GM12865 (cell line): ENCODE data around the gene NCOA7.
A peak's percentile ranks its signal among the peaks of the same experiment; 100 is the strongest.
"Not testable (repeated sequence)": the region's sequence is repeated elsewhere in the genome, so short reads cannot be mapped to it uniquely, and the experiment has no call there.

Experiments used
- DNase-seq: peaks from one replicate; pipeline ENCODE4 v3.0.0; 2010; ENCODE audit warnings: low read depth
- H3K4me3 ChIP-seq: 2 replicates; pipeline ENCODE4 v1.5.1; 2011; ENCODE audit warnings: mild to moderate bottlenecking, low read depth, low read length, control low read depth
- CTCF ChIP-seq: IDR thresholded peaks from 2 replicates; pipeline ENCODE4 v1.5.1; 2011; ENCODE audit warnings: low read length, control low read depth, low read depth, inconsistent platforms; ENCODE audit not compliant: insufficient read depth; ENCODE audit errors: missing control alignments

NCOA7 gene

GRCh38 chr6:125926711-125927110, 136.0 kb downstream of the NCOA7 start:
- DNase-seq, result no peak
- H3K4me3 ChIP-seq, result no peak overlapping the region
- TF ChIP-seq CTCF, result no peak

- no peak overlapping the region for H3K4me3 ChIP-seq
- DNase-seq, result no peak
- TF ChIP-seq CTCF, result no peak
Measured at GRCh38 chr6:125927761-125928160, 137.0 kb downstream of the NCOA7 start.

GRCh38 chr6:125930765-125931418, 140.1 kb downstream of the NCOA7 start:
- no peak overlapping the region for H3K4me3 ChIP-seq
- TF ChIP-seq CTCF, result no peak
- no peak for DNase-seq

GRCh38 chr6:125931733-125932450, 141.1 kb downstream of the NCOA7 start:
- TF ChIP-seq CTCF, result no peak
- peak; percentile 63 for DNase-seq

GRCh38 chr6:125932451-125932795, 141.7 kb downstream of the NCOA7 start:
- no peak for TF ChIP-seq CTCF
- DNase-seq, result no peak
- H3K4me3 ChIP-seq, result no peak overlapping the region

More at GRCh38 chr6:125931733-125932450, 141.1 kb downstream of the NCOA7 start:
- H3K4me3 ChIP-seq, result no peak overlapping the region

GRCh38 chr6:125935520-125935919, 144.8 kb downstream of the NCOA7 start:
- not testable (repeated sequence) for DNase-seq, H3K4me3 ChIP-seq

GRCh38 chr6:125939026-125939425, 148.3 kb downstream of the NCOA7 start:
- TF ChIP-seq CTCF, result no peak
- H3K4me3 ChIP-seq, result no peak overlapping the region
- no peak for DNase-seq
